Stimulated activated CD4-positive, alpha-beta T cell treated with anti-CD3 and anti-CD28 coated beads, Interleukin-2, amount 100 ng/mL, for 48 hours (primary cell): ENCODE results near the gene VKORC1.

Experiments
- DNase-seq, 2 donors: peaks; one replicate each; pipeline ENCODE4 v3.0.0-alpha.2; 2020

The VKORC1 gene

DNA sequence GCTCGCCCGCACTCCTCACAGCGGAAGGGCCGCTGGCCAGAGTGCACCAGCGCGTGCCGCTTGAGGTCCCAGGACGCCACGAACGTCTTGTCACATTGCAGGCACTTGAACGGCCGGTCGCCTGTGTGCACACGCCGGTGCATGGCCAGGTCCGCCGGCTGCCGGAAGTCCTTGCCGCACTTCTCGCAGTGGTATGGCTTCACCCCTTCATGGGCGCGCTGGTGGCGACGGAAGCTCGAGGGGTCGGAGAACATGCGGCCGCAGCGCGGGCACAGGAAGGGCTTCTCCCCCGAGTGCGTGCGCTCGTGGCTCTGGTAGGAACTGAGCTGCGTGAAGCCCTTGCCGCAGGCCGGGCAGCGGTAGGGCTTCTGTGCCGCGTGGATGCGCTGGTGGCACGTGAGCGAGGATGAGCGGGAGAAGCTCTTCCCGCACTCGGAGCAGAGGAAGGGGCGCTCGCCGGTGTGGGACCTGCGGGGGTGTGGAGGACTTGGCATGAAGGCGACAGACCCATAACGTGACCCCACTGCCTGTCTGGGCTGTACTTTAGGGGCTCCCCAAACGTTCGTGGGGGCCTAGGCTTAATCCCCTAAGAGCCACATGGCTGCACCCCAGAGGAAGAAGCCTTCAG lies 32.7 kb downstream of the VKORC1 start:
- DNase-seq = no peak

GRCh38 chr16:31061126-31061812 lies 33.3 kb downstream of the VKORC1 start:
- no peak for DNase-seq

GRCh38 chr16:31055613-31056012 lies 39.0 kb downstream of the VKORC1 start:
- no peak for DNase-seq

GRCh38 chr16:31052114-31052513 lies 42.5 kb downstream of the VKORC1 start:
- no peak for DNase-seq

DNA sequence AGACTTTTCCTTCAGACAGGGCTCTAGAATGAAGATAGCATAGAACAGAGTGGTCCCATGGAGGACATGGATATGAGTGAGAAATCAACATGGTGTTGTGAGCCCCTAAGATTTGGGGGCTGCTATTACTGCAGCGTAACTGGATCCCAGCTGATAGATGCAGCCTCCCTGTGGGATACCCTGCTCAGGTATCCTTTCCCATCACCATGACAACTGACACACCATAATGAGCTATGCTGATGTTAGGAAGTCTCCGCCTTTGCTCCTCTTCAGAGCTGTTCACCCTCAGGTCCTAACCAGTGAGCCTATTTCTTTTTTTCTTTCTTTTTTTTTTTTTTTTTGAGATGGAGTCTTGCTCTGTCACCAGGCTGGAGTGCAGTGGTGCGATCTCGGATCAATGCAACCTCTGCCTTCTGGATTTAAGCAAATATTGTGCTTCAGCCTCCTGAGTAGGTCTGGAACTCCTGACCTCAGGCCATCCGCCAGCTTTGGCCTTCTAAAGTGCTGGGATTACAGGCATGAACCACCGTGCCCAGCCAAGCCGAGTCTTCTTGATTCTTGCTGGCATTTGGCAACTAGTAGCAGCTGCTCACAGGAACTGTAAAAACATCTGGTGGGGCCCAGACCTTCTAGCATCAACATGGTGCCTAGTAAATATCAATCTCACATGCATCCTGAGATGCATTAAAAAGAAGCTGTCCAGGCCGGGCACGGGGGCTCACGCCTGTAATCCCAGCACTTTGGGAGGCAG lies 44.1 kb downstream of the VKORC1 start:
- no peak for DNase-seq

GRCh38 chr16:31043898-31044481 lies 50.6 kb downstream of the VKORC1 start:
- DNase-seq = no peak

DNA sequence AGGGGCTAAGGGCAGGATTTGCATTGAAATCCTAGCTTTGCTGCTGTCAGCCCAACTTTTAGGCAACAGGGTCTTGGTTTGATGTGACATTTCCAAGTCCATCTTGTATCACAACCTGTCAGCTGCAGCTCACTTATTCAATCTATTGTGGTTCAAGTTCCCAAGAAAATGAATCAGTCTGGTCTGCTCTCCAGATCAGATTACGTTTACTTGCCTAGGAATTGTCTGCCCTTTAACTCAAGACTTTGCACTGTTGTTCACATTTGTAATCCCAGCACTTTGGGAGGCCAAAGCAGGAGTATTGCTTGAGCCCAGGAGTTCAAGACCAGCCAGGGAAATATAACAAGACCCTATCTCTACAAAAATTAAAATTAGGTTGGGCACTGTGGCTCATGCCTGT lies 51.2 kb downstream of the VKORC1 start:
- DNase-seq = no peak

GRCh38 chr16:31042866-31043265 lies 51.7 kb downstream of the VKORC1 start:
- no peak for DNase-seq
